ENCODE results near the gene CCDC157.

The CCDC157 gene

GRCh38 chr22:30416837-30417236 is 60.0 kb downstream of the CCDC157 start:
- DNase-seq: no peak

- no peak for DNase-seq
Observed at GRCh38 chr22:30420347-30421125, 63.7 kb downstream of the CCDC157 start.

GRCh38 chr22:30421695-30422480 is 65.1 kb downstream of the CCDC157 start:
- no peak for DNase-seq

- no peak for DNase-seq
Observed at GRCh38 chr22:30422481-30423300, 65.9 kb downstream of the CCDC157 start.

GRCh38 chr22:30423301-30423958 is 66.6 kb downstream of the CCDC157 start:
- DNase-seq: peak; percentile 22

GRCh38 chr22:30423959-30424533 is 67.2 kb downstream of the CCDC157 start:
- peak; percentile 95 for DNase-seq

GRCh38 chr22:30424534-30425326 is 67.9 kb downstream of the CCDC157 start:
- DNase-seq: no peak

GRCh38 chr22:30425327-30425615 is 68.5 kb downstream of the CCDC157 start:
- DNase-seq: no peak

- peak; percentile 40 for DNase-seq
Observed at GRCh38 chr22:30425616-30426387, 69.0 kb downstream of the CCDC157 start, which contains the start of gene MTFP1. MTFP1 (plus strand) TSS chr22:30425768; CDS start chr22:30425880, 112 bp downstream.

Data from activated T-cell treated with anti-CD3 and anti-CD28 coated beads for 4 hours (primary cell).